ENCODE data around the gene TANGO2. TPM values are rescaled to one million over a fixed set of nuclear protein-coding genes. Genes with fewer than 3 reads are reported as not detected.

The TANGO2 gene
- total and polyA plus RNA-seq, 2 donors: 13.6 to 25.5 TPM

DNA sequence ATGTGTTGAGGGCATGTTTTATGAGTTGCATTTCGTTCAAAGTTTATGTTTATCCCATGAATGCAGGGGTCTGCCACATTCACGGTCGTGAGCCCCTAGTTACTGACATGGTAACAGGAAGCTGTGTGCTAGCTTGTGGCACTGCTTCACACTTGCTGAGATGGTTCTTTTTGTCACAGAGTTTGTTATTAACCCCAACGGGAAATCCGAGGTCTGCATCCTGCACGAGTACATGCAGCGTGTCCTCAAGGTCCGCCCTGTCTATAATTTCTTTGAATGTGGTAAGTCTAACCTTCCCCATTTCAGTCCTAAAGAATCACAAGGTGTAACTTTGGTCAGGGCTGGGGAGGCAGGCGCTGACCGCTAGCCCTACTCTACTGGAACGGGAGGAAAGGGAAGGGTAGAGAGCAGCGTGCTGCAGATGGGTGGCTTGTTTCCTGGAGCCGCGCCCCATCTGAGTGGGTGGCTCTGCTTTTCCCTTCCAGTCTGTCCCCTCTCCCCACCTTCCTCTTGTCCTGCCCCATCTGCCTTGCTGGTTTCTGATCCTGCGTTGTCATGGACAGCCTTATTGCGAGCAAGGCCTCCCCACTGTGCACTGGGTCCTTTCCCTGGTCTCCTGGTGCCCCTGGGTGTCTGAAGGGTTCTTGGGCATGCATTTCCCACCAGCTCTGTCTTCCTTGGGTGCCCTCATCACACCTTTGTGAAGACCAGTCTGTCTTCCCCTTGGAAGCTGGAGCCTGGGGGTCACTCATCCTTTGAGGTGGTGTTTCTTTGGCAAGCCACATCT lies 71.0 kb downstream of the TANGO2 start:
- H3K27ac ChIP-seq (ENCODE audit: low read depth): no peak overlapping the region
- H3K36me3 ChIP-seq (ENCODE audit: insufficient read depth): peaks cover 5% of the 10 kb centered on the region
- 92% methylated on average over 16 of the region's 16 CpGs for WGBS
- DNase-seq (ENCODE audit: extremely low spot score): no peak
- H3K4me1 ChIP-seq (ENCODE audit: insufficient read depth): no peaks in the 10 kb centered on the region
- H3K4me3 ChIP-seq (ENCODE audit: low read depth, low read length): no peak overlapping the region

DNA sequence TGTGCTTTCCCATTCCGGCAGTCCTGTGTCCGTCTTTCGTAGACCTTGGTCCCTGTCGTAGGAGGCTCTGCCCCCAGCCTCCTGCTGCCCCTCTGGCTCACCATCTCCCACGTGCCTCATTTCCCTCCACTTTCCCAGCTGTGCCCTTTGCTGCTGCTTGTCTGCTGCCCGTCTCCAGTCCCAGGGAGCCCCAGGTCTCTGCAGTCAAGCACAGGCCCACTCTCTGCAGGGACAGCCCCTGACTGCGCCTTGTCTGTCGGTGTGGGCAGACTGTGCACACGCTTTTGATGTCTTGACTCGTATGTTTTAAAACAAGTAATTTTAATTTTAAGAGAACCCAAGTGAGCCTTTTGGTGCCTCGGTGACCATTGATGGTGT lies 71.6 kb downstream of the TANGO2 start:
- no peaks in the 10 kb centered on the region for H3K4me1 ChIP-seq (ENCODE audit: insufficient read depth)
- peaks cover 5% of the 10 kb centered on the region for H3K36me3 ChIP-seq (ENCODE audit: insufficient read depth)
- no peak for DNase-seq (ENCODE audit: extremely low spot score)
- no peak overlapping the region for H3K27ac ChIP-seq (ENCODE audit: low read depth)
- no peak overlapping the region for H3K4me3 ChIP-seq (ENCODE audit: low read depth, low read length)
- WGBS: 93% methylated on average over 11 of the region's 11 CpGs

DNA sequence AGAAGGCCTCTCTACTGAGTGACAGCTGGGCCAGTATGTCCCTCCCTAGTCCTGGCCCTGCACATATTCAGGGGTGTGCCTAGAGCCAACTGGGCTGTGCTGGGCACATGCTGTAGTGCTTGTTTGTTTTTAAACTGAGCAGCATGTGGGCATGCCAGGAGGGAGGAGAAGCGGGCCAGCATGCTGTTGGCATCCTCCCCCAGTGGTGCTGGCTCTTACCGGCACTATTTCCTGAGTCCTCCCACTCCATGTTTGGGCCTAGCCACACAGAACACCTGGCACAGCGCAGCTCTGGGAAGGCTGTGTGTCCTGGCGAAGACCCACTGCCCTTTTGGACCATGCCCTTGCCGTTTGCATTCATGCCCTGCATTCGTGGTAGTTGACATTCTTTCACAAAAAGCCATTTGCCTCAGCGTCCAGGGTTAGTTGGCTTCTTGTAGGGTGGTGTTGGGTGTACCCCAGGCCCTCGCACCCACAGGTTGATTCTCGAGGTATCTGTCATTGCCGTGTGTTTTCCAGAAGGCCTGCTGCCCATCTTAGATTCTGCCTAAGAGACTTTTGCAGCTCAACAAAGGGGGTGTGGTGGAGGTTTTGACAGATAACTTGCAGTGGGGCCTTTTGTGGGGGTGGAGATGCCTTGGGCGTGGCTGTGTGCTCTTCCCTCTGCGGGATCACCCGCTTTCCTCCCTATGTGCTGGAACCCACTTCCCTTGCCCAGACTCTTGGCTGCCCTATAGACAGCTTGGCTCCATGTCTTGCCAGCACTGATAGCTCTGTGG lies 72.7 kb downstream of the TANGO2 start:
- no peak for DNase-seq (ENCODE audit: extremely low spot score)
- H3K4me3 ChIP-seq (ENCODE audit: low read depth, low read length): no peak overlapping the region
- H3K27ac ChIP-seq (ENCODE audit: low read depth): no peak overlapping the region
- 93% methylated on average over 13 of the region's 13 CpGs for WGBS
- H3K36me3 ChIP-seq (ENCODE audit: insufficient read depth): peaks cover 5% of the 10 kb centered on the region
- H3K4me1 ChIP-seq (ENCODE audit: insufficient read depth): no peaks in the 10 kb centered on the region

DNA sequence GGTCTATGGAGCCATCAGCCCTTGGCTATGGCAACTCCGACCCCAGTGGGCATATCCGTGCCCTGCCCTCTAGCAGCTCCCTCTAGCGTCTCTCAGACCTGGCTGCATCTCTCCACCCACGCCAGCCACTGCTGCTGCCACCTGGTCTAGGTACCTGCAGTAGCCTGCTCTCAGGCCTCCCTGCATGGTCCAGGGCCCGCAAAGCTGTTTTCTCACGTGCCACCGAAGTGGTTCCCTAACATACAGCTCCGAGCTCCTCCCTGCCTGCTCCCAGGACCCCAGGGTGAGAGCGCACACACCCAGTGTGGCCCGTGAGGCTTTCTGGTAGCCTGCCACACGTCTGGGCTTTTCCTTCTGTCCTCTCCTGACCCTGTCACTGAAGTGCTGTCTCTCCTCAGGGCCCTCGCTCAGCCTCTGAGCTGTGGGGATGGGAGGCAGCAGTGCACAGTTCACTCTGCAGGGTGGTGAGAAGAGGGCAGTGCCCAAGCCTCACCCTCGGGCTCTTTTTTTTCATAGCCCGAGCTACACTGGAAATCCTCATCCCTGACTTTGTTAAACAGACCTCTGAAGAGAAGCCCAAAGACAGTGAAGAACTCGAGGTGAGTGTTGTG lies 73.4 kb downstream of the TANGO2 start:
- Histone ChIP-seq H3K36me3 (ENCODE audit: insufficient read depth) (peaks cover 5% of the 10 kb centered on the region), H3K4me1 (ENCODE audit: insufficient read depth) (no peaks in the 10 kb centered on the region), H3K4me3 (ENCODE audit: low read depth, low read length) (no peak overlapping the region), H3K27ac (ENCODE audit: low read depth) (no peak overlapping the region)
- 94% methylated on average over 15 of the region's 15 CpGs for WGBS
- DNase-seq (ENCODE audit: extremely low spot score): no peak

DNA sequence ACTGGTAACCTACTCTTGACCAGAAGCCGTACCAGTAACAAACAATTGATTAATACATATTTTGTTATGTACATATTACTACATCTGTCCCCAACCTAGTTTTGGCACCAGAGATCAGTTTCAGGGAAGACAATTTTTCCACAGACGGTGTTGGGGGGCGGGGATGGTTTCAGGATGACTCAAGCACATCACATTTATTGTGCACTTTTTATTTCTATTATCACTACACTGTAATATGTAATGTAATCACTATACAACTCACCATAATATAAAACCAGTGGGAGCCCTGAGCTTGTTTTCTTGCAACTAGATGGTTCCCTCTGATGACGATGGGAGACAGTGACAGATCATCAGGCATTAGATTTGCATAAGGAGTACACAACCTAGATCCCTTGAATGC lies 74.6 kb downstream of the TANGO2 start:
- Histone ChIP-seq H3K4me3 (ENCODE audit: low read depth, low read length) (no peak overlapping the region), H3K27ac (ENCODE audit: low read depth) (no peak overlapping the region), H3K4me1 (ENCODE audit: insufficient read depth) (no peaks in the 10 kb centered on the region), H3K36me3 (ENCODE audit: insufficient read depth) (peaks cover 7% of the 10 kb centered on the region)
- no peak for DNase-seq (ENCODE audit: extremely low spot score)
- 95% methylated on average over 4 of the region's 4 CpGs for WGBS

DNA sequence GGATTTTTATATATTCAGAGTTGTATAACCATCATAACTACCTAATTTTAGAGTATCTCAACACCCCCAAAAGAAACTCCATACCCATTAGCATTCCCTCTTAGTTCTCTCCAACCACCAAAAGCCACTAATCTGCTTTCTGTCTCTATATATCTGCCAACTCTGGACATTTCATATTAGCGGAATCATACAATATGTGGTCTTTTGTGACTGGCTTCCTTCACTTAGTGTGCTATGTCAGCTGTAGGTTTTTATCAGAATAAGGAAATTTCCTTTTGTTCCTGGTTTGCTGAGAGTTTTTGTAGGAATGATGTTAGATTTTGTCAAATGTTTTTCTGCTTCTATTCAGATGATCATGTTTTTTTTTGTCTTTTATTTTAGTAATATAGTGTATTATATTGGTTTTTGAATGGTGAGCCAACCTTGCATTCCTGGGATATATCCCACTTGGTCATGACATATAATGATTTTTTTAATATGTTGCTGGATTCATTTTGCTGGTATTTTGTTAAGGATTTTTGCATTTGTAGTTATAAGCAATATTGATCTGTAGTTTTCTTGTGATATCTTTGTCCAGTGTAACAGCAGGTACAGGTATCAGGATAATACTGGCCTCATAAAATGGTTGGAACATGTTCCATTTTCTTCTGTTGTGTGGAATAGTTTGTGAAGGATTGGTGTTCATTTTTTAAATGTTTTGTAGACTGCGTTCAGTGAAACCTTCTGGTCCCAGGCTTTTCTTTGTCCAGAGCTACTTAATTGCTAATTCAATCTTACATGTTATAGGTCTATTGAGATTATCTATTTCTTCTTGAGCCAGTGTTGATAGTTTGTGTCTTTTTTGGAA lies 75.9 kb downstream of the TANGO2 start:
- DNase-seq (ENCODE audit: extremely low spot score): no peak
- over 99% methylated on average over 2 of the region's 2 CpGs for WGBS
- Histone ChIP-seq H3K4me1 (ENCODE audit: insufficient read depth) (no peaks in the 10 kb centered on the region), H3K36me3 (ENCODE audit: insufficient read depth) (peaks cover 9% of the 10 kb centered on the region), H3K4me3 (ENCODE audit: low read depth, low read length) (no peak overlapping the region), H3K27ac (ENCODE audit: low read depth) (no peak overlapping the region)

DNA sequence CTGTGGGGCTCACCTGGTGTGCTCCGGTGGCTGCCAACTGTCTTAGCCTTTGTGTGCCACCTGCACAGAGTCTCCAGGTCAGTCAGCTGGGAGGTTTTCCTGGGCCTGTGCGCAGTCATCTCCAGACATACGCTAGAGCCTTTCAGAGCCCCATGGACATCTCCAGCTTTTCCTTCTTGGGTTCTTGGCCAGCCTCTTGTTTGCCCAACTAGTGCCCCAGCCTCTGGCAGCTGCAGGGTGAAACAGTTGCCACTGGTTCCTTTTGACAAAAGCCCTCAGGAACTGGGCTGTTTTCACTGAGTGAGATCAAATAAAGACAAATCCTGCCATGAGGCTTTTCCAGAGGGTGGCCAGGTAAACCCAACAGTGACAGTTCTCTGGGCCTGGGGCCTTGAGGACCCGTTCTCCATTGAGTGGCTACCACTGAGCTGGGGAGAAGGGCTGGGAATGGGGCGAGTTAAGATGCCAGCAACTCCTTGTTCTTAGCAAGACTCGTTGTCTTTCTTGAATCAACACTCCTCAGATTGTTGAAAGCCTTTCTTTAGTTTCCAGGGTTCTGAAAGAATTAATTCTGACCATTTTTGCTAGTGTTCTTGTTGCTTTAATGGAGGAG lies 78.3 kb downstream of the TANGO2 start:
- H3K4me1 ChIP-seq (ENCODE audit: insufficient read depth): no peaks in the 10 kb centered on the region
- no peak overlapping the region for H3K4me3 ChIP-seq (ENCODE audit: low read depth, low read length)
- no peak overlapping the region for H3K27ac ChIP-seq (ENCODE audit: low read depth)
- WGBS: 95% methylated on average over 6 of the region's 6 CpGs
- DNase-seq (ENCODE audit: extremely low spot score): no peak
- H3K36me3 ChIP-seq (ENCODE audit: insufficient read depth): peaks cover 6% of the 10 kb centered on the region

DNA sequence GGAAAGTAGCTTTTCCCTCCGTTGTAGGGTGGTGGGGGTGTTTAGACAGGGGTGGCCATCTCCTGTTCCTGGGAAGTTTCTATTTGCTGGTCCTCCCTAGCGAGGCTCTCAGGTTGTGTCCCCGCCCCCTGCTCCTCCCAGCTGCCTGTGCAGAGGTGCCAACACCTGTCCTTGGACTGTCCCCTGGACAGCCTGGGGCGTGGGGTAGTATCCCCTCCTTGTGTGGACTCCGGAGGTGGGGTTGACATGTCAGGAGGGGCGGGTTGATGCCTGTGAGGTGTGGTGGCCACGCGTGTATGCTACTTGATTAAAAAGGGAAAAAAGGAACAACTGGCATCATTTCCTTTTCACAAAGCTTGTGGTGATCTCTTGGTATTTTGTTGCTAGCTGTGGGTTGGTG lies 80.7 kb downstream of the TANGO2 start:
- Histone ChIP-seq H3K4me1 (ENCODE audit: insufficient read depth) (no peaks in the 10 kb centered on the region), H3K27ac (ENCODE audit: low read depth) (no peak overlapping the region), H3K36me3 (ENCODE audit: insufficient read depth) (peaks cover 9% of the 10 kb centered on the region), H3K4me3 (ENCODE audit: low read depth, low read length) (no peak overlapping the region)
- DNase-seq (ENCODE audit: extremely low spot score): no peak
- WGBS: 89% methylated on average over 8 of the region's 8 CpGs

DNA sequence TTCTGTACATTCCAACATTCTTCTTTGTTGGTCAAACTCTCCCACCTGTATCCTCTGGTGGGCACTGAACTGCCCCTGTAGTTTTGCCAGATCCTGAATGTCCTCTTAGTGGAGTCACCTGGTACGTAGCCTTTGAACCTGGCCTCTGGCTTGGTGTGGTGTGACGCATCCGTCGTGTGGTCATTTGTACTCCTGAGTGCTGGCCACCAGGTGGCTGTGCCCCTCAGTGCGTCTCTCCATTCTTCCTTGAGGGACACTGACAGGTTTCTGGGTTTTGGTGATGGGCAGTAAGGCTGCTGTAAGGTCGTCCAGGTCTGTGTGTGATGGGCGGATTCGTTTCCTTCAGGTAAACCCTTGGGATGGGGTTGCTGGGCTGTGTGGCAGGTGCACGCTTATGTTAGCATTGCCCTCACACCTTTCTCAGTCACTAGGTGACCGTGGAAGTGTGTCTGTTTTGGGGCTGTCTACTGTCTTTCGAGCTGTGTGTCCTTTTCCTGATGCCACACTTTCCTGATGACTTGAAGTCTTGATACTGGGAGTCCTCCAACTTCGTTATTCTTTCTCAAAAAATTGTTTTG lies 81.4 kb downstream of the TANGO2 start:
- 91% methylated on average over 12 of the region's 12 CpGs for WGBS
- no peak for DNase-seq (ENCODE audit: extremely low spot score)
- no peak overlapping the region for H3K4me3 ChIP-seq (ENCODE audit: low read depth, low read length)
- no peak overlapping the region for H3K27ac ChIP-seq (ENCODE audit: low read depth)
- H3K36me3 ChIP-seq (ENCODE audit: insufficient read depth): peaks cover 12% of the 10 kb centered on the region
- H3K4me1 ChIP-seq (ENCODE audit: insufficient read depth): no peaks in the 10 kb centered on the region

DNA sequence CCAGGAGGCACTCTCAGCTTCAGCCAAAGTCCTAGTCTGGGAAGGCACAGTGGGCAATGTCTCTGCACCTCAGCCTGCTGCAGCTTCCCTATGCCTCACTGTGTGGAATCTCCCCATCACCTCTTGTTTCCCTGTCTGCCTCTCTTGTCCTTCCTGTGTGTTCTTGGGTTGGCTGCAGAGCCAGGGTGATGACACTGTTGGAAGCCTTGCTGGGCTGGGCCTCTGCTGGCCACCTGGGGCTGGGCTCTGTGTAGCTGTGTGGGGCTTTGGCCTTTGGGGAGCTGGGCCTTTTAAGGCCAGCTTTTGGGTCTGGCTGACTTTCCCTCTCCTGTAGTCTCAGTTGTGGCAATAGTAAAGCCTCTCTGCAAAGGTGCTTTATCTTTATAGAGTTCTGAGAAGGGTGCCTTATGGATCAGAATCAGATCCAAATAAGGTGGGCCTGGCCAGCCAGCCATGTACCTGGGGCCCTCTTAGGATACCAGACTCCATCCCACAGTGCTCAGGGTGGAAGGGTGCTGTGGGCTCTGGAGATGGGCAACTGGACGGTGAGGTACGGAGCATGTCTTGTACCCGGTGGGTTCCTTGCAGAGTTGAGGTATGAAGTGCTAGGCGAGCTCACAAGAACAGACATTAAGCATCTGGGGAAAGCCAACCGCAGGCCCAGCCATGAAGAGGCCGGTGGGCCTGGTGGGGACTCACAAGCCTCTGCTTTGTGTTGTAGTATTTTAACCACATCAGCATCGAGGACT lies 84.7 kb downstream of the TANGO2 start:
- DNase-seq (ENCODE audit: extremely low spot score): no peak
- H3K4me1 ChIP-seq (ENCODE audit: insufficient read depth): no peaks in the 10 kb centered on the region
- H3K27ac ChIP-seq (ENCODE audit: low read depth): no peak overlapping the region
- WGBS: 95% methylated on average over 7 of the region's 7 CpGs
- H3K36me3 ChIP-seq (ENCODE audit: insufficient read depth): peaks cover 12% of the 10 kb centered on the region
- H3K4me3 ChIP-seq (ENCODE audit: low read depth, low read length): no peak overlapping the region

DNA sequence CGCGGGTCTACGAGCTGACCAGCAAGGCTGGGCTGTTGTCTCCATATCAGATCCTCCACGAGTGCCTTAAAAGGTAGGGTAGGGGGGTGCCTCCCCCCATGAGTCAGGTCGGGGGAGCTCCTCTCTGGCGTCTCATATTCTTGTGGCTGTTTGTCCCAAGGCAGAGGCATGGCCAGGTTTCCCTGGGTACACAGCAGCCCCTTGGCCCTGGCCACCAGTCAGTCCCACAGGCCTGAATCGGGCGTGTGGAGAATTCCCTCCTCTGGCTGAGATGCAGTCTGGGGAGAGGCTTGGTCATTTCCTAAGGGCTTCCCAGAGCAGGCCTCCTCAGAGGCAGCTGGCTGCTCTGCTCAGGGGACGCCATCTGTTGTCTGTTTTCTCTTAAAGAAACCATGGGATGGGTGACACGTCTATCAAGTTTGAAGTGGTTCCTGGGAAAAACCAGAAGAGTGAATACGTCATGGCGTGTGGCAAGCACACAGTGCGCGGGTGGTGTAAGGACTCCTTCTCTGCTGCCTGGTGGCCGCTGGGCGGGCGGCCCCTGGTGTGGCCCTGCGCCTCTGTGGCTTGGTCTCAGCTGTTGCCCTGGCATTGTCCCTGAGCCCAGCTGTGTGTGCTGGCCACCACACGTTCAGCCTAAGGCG lies 85.4 kb downstream of the TANGO2 start:
- H3K27ac ChIP-seq (ENCODE audit: low read depth): no peak overlapping the region

DNA sequence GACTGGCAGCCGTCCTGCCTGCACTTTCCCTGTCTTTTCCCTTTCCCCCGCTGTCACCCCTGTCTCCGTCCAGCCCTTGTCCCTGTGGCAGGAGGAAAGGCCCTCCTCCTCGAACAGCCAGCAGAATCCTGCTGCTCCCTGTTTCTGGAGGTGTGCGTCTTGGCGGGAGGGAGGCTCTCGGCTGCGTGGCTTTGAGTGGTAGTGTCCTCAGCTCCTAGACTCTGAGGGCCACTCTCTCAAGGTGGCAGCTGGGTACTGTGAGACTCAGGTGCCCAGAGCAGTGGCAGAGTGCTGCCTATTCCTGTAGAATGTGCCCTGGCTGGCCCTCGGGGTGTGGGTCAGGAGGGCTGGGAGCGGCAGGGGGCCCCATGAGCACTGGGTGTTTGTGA lies 85.9 kb downstream of the TANGO2 start:
- no peak overlapping the region for H3K27ac ChIP-seq (ENCODE audit: low read depth)
- H3K4me3 ChIP-seq (ENCODE audit: low read depth, low read length): no peak overlapping the region
- WGBS: 95% methylated on average over 10 of the region's 10 CpGs
- no peak for DNase-seq (ENCODE audit: extremely low spot score)
- H3K36me3 ChIP-seq (ENCODE audit: insufficient read depth): peaks cover 11% of the 10 kb centered on the region
- H3K4me1 ChIP-seq (ENCODE audit: insufficient read depth): no peaks in the 10 kb centered on the region

More for the DNA sequence above, 85.4 kb downstream of the TANGO2 start:
- Histone ChIP-seq H3K4me3 (ENCODE audit: low read depth, low read length) (no peak overlapping the region), H3K36me3 (ENCODE audit: insufficient read depth) (peaks cover 11% of the 10 kb centered on the region), H3K4me1 (ENCODE audit: insufficient read depth) (no peaks in the 10 kb centered on the region)
- DNase-seq (ENCODE audit: extremely low spot score): no peak
- WGBS: 88% methylated on average over 20 of the region's 20 CpGs
